OCI-LY1 (cell line): ENCODE results near the gene HEPACAM.

Experiments used
- EZH2 ChIP-seq: fragments of 200-600 bp; sonication (generic), shearing (Covaris generic); IDR thresholded peaks from 2 replicates; pipeline ENCODE4 v1.8.0; 2017; ENCODE audit warnings: borderline replicate concordance, mixed run types, mild to moderate bottlenecking, antibody characterized with exemption, low read length, moderate library complexity, mixed read lengths
- TF ChIP-seq, protein P1 (sequence below): fragments of 200-600 bp; sonication (generic), shearing (Covaris generic); IDR thresholded peaks from 2 replicates; pipeline ENCODE4 v1.5.1; 2017; ENCODE audit warnings: mild to moderate bottlenecking, antibody characterized with exemption, low read length, moderate library complexity, mixed read lengths

GRCh38 chr11:124951341-124951740 lies 15.5 kb upstream of the HEPACAM start:
- no peak for TF ChIP-seq EZH2
- TF ChIP-seq, protein P1, sequence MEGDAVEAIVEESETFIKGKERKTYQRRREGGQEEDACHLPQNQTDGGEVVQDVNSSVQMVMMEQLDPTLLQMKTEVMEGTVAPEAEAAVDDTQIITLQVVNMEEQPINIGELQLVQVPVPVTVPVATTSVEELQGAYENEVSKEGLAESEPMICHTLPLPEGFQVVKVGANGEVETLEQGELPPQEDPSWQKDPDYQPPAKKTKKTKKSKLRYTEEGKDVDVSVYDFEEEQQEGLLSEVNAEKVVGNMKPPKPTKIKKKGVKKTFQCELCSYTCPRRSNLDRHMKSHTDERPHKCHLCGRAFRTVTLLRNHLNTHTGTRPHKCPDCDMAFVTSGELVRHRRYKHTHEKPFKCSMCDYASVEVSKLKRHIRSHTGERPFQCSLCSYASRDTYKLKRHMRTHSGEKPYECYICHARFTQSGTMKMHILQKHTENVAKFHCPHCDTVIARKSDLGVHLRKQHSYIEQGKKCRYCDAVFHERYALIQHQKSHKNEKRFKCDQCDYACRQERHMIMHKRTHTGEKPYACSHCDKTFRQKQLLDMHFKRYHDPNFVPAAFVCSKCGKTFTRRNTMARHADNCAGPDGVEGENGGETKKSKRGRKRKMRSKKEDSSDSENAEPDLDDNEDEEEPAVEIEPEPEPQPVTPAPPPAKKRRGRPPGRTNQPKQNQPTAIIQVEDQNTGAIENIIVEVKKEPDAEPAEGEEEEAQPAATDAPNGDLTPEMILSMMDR = no peak
